GOT3 (cell line): ENCODE measurements around the gene ABTB1.

ENCODE experiments used
- DNase-seq: peaks from one replicate; lab custom pipeline; 2025; ENCODE audit warnings: mixed read lengths; lab: John Stamatoyannopoulos, UW

Gene ABTB1

DNA sequence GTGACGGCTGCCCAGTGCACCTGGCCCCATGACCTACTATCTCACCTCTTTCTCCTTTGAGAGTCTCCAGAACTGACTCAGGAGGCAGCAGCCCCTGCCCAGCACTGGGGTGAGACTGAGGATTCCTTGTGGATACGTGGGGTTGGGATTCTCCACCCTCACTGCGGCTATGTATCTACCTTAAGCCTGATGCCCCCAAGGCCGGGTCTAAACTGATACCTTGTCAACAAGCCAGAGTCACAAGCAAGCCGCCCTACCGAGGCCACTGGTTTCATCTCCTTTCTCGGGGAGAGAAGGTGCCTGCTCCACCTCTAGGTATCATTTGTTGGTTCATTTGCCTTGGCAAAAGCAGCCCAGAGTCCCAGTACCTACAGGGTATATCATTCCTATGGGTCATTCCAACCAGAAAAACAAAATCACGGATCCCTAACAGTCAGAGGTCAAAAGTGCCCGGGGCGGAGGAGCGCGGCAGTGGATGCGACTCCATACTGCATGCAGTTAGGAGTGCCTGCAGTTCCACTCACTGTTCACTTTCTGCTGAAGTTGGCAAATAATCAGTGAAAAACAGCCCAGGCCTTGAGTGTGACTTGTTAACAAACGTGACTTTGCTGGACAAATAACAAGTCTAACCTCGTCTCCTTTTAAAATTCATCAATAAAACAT lies 47.5 kb downstream of the ABTB1 start:
- no peak for DNase-seq

DNA sequence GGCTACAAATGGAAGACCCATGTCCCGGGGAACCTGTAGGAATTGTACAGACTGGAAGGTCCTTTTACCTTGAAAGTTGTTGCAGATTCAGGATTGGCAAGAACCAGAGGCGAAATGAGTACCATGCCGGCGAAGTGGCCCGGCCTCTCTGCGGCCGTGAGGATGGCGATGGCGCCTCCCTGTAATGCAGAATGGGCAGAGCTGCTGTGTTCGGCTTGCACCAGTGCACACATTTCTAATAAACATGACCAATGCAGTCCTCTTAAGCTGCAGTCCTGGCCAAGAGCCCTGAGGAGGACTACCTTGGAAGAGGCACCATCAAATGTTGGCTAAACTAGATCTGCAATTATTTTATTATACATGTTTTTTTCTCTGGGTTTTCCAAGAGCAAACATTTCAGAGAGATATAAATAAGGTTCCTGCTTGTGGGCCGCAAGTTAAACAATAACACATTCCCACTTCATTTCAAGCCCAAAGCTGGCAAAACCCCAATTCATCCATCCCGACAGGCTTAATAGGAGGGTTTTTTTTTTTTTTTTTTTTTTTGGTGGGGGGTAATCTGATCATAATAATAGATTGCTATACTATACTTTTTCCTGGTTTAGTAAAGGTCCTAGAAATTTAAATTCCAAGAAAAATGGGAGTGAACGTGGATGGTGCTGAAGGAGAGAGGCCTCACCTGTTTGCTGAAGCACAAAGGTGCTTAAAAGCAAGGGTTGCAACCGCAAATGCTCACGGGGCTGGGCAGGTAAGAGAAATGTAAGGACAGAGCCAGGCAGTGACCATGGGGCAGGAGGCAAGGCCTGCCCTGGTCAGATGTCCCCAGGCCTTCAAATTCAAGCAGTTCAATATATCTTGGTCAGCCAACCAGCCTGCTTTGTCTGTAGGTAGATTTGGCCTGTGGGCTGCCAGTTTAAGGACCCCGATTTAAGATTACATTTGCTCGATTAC lies 48.5 kb downstream of the ABTB1 start:
- no peak for DNase-seq

DNA sequence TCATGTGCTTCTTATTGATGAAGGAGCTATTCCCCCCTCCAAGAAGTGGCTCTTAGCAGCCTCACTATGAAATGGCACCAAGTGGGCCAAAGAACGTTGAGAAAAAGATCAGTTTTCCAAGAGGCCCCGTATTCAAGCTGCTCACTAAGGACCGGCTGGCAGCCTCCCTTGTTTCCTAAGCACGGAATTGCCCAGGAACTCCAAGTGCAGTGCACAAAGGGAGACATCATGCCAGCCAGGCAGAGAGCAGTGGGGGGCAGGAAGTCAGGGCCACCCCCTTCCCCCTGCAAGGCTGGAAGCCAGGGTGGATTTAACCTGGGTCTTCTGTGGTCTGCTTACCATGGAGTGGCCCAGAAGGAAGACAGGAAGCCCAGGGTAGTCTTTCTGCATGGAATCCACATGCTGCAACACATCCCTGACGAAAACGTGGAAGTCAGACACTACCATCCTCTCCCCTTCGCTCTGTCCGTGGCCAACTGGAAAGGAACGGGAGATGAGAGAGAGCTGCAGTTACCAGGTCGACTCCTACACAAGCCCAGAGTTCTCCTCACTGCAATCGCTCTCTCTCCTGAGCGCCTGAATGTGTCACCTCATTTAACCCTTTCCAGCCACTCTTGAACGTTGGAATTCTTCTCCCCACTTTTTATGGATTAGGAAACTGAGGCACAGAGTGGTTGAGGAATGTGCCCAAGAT lies 49.5 kb downstream of the ABTB1 start:
- DNase-seq: no peak

DNA sequence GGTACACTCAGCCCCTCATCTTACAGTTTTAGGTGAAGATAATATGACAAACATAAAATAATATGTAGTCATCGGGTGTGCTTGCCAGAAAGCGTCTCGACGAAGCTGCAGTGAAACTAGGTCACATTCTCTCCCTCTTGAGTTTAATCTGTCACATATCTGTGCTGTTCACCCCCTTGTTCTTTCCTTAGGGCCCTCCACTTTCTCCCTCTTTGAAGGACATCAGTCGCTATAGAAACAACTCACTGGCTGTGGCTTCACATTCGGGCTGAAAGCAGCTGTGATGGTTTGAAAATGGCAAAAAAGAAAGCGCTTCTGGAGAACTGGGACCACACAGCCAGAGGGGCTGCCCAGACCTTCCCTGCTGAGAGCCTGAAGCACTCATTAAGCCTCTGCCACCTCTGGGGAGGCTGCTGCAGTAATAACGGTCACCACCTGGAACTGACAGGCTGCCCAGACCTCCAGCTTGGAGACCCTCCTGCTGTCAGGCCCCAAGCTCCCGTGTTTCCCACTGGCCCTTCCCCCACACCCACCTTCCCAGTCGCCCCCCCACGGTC lies 50.3 kb downstream of the ABTB1 start:
- DNase-seq: no peak

DNA sequence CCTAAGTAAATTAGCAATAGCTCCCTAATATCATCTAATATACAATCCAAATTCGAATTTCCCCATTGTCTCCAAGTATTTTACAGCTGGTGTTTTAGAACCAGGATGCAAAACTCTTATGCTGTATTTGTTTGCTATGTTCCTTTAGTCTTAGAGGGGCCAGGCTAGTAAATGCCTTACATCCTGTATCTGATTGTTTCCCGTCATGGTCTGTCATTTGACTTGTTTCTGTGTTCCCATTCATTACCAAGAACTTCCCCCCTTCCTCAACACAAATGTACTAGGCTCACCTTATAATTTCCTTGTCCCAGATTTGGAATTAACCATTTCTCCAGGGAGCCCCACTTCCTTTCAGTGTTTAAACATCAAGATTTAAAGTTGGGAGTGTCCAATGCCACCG lies 54.1 kb downstream of the ABTB1 start:
- no peak for DNase-seq

DNA sequence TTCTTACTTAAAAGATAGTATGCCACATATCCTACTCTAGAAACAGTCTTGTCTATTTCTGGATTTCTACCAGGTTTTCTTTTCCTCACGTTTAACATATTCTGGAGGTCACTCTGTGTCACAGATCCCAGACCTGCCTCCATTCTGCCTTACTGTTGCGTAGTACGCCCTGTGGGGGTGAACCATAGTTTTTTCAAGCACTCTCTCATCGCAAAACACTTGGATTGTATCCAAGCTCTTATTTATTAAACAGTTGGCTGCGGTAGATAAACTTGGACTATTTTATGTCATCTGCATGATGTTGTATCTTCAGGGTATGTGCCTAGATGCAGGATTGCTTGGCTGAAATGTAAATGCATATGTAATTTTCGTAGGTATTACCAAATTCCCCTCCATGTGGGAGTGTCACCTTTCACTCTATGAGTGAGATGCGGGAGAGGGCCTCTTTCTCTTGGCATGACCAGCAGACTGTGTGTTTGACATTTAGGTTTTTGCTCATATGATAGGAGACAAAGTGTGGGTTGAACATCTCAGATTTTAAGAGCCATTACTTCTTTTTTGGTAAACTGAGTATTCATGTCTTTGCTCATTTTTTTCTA lies 55.8 kb downstream of the ABTB1 start:
- DNase-seq: no peak

DNA sequence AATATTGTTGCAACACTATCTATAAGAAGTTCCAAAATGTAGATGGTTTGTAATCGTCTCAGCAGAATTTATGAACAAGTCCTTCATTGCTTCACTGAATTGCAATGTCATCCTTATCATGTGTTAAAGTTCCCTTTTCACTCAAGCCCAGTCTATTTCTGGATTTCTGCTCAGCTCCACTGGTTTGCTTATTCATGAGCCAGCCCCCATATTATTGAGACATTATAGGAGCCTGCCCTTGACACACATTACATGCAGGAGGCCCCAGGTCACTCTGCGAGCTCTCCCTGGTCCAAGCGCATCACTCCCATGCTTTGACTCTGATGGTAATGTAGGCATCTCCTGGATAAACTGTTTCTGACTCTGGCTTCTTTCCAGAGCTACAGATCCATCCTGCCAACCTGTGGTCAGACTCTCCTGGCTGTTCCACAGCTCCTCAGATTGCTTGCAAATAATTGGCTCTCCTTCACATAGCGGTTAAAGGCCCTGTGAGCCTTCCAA lies 56.9 kb downstream of the ABTB1 start:
- no peak for DNase-seq

DNA sequence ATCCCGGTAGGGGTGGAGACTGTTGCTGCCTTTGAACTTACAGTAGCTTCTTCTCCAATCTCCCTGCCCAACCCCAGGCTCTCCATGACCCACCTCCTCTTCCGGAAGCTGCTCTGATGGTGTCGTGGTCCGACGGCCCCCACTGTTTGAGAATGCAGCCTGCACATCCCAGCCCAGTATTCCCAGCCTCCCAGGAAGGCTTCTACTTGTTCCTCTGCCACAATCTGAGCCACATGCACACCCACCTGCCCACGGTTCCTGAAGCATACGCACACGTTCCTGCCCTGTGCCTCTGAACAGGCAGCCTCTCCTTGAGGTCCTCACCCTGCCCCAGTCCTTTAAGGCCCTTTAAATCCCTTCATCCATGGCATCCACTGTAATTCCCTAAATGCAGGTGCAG lies 57.4 kb downstream of the ABTB1 start:
- DNase-seq: no peak
